A549 (cell line): ENCODE measurements around the gene ULK4. TPM values are rescaled to one million over a fixed set of nuclear protein-coding genes. Genes with fewer than 3 reads are reported as not detected.
A peak's percentile ranks its signal among the peaks of the same experiment; 100 is the strongest.

Experiments
- ATAC-seq, 2 experiments: fragments of 200-7000 bp in 1 of 2; fragments of >200 bp in 1 of 2; cut with Nextera tagmentation in 1 of 2; cut with Tn5 transposase in 1 of 2; 3 replicates each; pipeline versions ENCODE4 v1.8.0 to v1.9.1; 2018 to 2020; ENCODE audit warnings: mild to moderate bottlenecking in 1 of 2, moderate library complexity in 1 of 2
- CTCF ChIA-PET: fragments of 300-600 bp; sonication (Branson Sonifier 250); formaldehyde crosslinking; extraction: SDS; loops from one replicate; lab custom pipeline; 2021; ENCODE audit warnings: antibody characterized with exemption, inconsistent platforms; lab: Yijun Ruan, JAX
- POLR2A ChIA-PET: fragments of 350-600 bp; formaldehyde crosslinking; extraction: SDS; loops from one replicate; lab custom pipeline; 2021; ENCODE audit warnings: antibody characterized with exemption, inconsistent platforms; lab: Yijun Ruan, JAX
- DNase-seq, 2 experiments: peaks; one replicate each; pipeline versions ENCODE4 v3.0.0 to v3.0.0-alpha.2; 2011 to 2016; ENCODE audit warnings: low read depth in 1 of 2, low spot score in 1 of 2
- FAIRE-seq: peaks from 2 replicates; lab custom pipeline; 2011; peaks lifted over from hg19 to GRCh38; lab: Jason Lieb, UNC
- H3K27ac ChIP-seq, 2 experiments: fragments of >200 bp; sonication (Bioruptor Twin); formaldehyde crosslinking; 3 replicates each; pipeline ENCODE4 v1.5.1; 2016 to 2017
- H3K4me1 ChIP-seq: fragments of >200 bp; sonication (Bioruptor Twin); formaldehyde crosslinking; 3 replicates; pipeline ENCODE4 v1.6.1; 2016
- H3K4me2 ChIP-seq: fragments of >200 bp; sonication (Bioruptor Twin); formaldehyde crosslinking; 3 replicates; pipeline ENCODE4 v1.6.1; 2016
- H3K4me3 ChIP-seq: fragments of >200 bp; sonication (Bioruptor Twin); formaldehyde crosslinking; 3 replicates; pipeline ENCODE4 v1.5.1; 2016
- H3K9me3 ChIP-seq: fragments of >200 bp; sonication (Bioruptor Twin); formaldehyde crosslinking; 3 replicates; pipeline ENCODE4 v1.6.1; 2016
- CBX2 ChIP-seq: fragments of 200-600 bp; sonication (generic); IDR thresholded peaks from 2 replicates; pipeline ENCODE4 v1.6.1; 2016; ENCODE audit warnings: low read depth, mild to moderate bottlenecking, borderline replicate concordance
- CBX8 ChIP-seq: fragments of 200-600 bp; sonication (generic); IDR thresholded peaks from 2 replicates; pipeline ENCODE4 v1.6.1; 2016
- CHD2 ChIP-seq: fragments of 150-350 bp; IDR thresholded peaks from 2 replicates; pipeline ENCODE4 v1.6.1; 2014; ENCODE audit warnings: low read length; ENCODE audit not compliant: partially characterized antibody
- EP300 ChIP-seq, 2 experiments: fragments of >200 bp; sonication (Bioruptor Twin); formaldehyde crosslinking; IDR thresholded peaks; 2 replicates in 1 of 2; 3 replicates in 1 of 2; pipeline ENCODE4 v1.6.1; 2016 to 2017
- ESRRA ChIP-seq: fragments of 150-350 bp; IDR thresholded peaks from 2 replicates; pipeline ENCODE4 v1.6.1; 2014; ENCODE audit warnings: mild to moderate bottlenecking, low read length, borderline replicate concordance
- HOXB13 ChIP-seq: fragments of 250-450 bp; sonication (Bioruptor Pico); IDR thresholded peaks from 2 replicates; pipeline ENCODE4 v1.5.0; 2020; ENCODE audit warnings: low read depth, mild to moderate bottlenecking, moderate library complexity
- MAFK ChIP-seq: fragments of 450-650 bp; IDR thresholded peaks from 2 replicates; pipeline ENCODE4 v1.6.1; 2014; ENCODE audit not compliant: partially characterized antibody
- NFE2L2 ChIP-seq: fragments of 150-350 bp; conservative IDR thresholded peaks from 2 replicates; pipeline ENCODE4 v1.6.1; 2014; ENCODE audit warnings: low read length
- PHF8 ChIP-seq: fragments of 200-600 bp; sonication (generic); IDR thresholded peaks from 2 replicates; pipeline ENCODE4 v1.6.1; 2016; ENCODE audit warnings: low read depth, mild to moderate bottlenecking, antibody characterized with exemption, moderate library complexity, borderline replicate concordance
- RAD21 ChIP-seq, 2 experiments: fragments of >200 bp in 1 of 2; sonication (Bioruptor Twin) in 1 of 2; formaldehyde crosslinking in 1 of 2; IDR thresholded peaks in 1 of 2; conservative IDR thresholded peaks in 1 of 2; 2 replicates in 1 of 2; 3 replicates in 1 of 2; pipeline ENCODE4 v1.6.1; 2012 to 2018; ENCODE audit warnings: inconsistent platforms in 1 of 2
- RARB ChIP-seq: fragments of 250-450 bp; sonication (Bioruptor Pico); IDR thresholded peaks from 2 replicates; pipeline ENCODE4 v1.8.0; 2021; ENCODE audit warnings: mild to moderate bottlenecking, moderate library complexity
- RFX5 ChIP-seq: fragments of 450-650 bp; IDR thresholded peaks from 2 replicates; pipeline ENCODE4 v1.7.1; 2014; ENCODE audit warnings: antibody characterized with exemption, mild to moderate bottlenecking, moderate library complexity
- RNF2 ChIP-seq: fragments of 200-600 bp; sonication (generic); IDR thresholded peaks from 2 replicates; pipeline ENCODE4 v1.6.1; 2016; ENCODE audit warnings: low read depth, mild to moderate bottlenecking, antibody characterized with exemption, moderate library complexity, borderline replicate concordance
- SMC3 ChIP-seq: fragments of >200 bp; sonication (Bioruptor Twin); formaldehyde crosslinking; IDR thresholded peaks from 3 replicates; pipeline ENCODE4 v1.6.1; 2018; ENCODE audit warnings: inconsistent platforms
- TFCP2L1 ChIP-seq: fragments of 250-450 bp; sonication (Bioruptor Pico); IDR thresholded peaks from 2 replicates; pipeline ENCODE4 v1.5.0; 2021; ENCODE audit warnings: mild to moderate bottlenecking
- ZFP36 ChIP-seq: fragments of 450-650 bp; IDR thresholded peaks from 2 replicates; pipeline ENCODE4 v1.6.1; 2014; ENCODE audit warnings: borderline replicate concordance; ENCODE audit not compliant: partially characterized antibody
- WGBS: methylation state at CpG from one replicate; pipeline ENCODE4 v1.1.6; 2017; ENCODE audit errors: missing lambda C conversion rate; 5-methylcytosine and 5-hydroxymethylcytosine counted together
- polyA plus RNA-seq, 4 experiments: library from polyadenylated mRNA; depleted of rRNA in 3 of 4; stranded (reverse); fragments of >200 nt; fragmentation: RNase III in 1 of 4; extraction: RNeasy Plus Mini Kit Qiagen cat#74134 plus additional on column Dnase treatment in 1 of 4; gene quantifications; 2 replicates in 3 of 4; 3 replicates in 1 of 4; pipeline ENCODE4 v1.2.3, GENCODE V29; 2011 to 2017
- TF ChIP-seq, protein P1 (sequence below): IDR thresholded peaks from 2 replicates; pipeline ENCODE4 v1.6.1; 2012
- TF ChIP-seq, protein P2 (sequence below): fragments of >200 bp; sonication (Bioruptor Twin); formaldehyde crosslinking; IDR thresholded peaks from 3 replicates; pipeline ENCODE4 v1.5.1; 2016
- TF ChIP-seq, protein P3 (sequence below): fragments of 250-450 bp; sonication (Bioruptor Pico); IDR thresholded peaks from 2 replicates; pipeline ENCODE4 v1.5.0; 2020; ENCODE audit warnings: low read depth, mild to moderate bottlenecking, moderate library complexity
- TF ChIP-seq, protein P4 (sequence below): fragments of >200 bp; sonication (Bioruptor Twin); formaldehyde crosslinking; IDR thresholded peaks from 3 replicates; pipeline ENCODE4 v1.6.1; 2016
- TF ChIP-seq, protein P5 (sequence below): IDR thresholded peaks from 2 replicates; pipeline ENCODE4 v1.6.1; 2012; ENCODE audit warnings: low read depth, borderline replicate concordance

ULK4 gene
- polyA plus RNA-seq, 2 of the 4 experiments (the other 2 are of a cell fraction) = 4.9 to 7.7 TPM

DNA sequence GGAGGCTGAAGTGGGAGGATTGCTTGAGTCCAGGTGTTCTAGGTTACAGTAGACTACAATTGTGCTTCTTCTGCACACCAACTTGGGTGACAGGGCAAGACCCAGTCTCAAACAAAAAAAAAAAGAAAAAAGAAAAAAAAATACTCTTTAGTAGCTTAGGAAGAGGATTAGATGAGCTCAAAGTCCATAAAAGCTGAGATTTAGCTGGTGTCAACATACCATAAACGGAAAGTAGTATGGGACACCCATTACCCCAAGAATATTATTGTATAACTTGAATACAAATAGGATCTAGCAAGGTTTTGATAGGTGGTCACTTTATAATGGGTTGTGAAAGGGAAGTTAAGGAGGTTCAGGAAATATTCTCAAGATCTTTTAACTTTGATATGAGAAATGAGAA is 38.0 kb upstream of the ULK4 start:
- H3K9me3 ChIP-seq = no peaks in the 10 kb centered on the region
- H3K27ac ChIP-seq = no peak overlapping the region
- TF ChIP-seq EP300 (IDR thresholded peaks at IDR 0.05) (no peak), CHD2 (no peak), MAFK (no peak), SMC3 (no peak), CBX8 (no peak), ZFP36 (no peak), NFE2L2 (no peak), RNF2 (no peak), PHF8 (no peak), HOXB13 (no peak), RFX5 (no peak)
- TF ChIP-seq, protein P1, sequence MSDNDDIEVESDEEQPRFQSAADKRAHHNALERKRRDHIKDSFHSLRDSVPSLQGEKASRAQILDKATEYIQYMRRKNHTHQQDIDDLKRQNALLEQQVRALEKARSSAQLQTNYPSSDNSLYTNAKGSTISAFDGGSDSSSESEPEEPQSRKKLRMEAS = no peak
- TF ChIP-seq, protein P2, sequence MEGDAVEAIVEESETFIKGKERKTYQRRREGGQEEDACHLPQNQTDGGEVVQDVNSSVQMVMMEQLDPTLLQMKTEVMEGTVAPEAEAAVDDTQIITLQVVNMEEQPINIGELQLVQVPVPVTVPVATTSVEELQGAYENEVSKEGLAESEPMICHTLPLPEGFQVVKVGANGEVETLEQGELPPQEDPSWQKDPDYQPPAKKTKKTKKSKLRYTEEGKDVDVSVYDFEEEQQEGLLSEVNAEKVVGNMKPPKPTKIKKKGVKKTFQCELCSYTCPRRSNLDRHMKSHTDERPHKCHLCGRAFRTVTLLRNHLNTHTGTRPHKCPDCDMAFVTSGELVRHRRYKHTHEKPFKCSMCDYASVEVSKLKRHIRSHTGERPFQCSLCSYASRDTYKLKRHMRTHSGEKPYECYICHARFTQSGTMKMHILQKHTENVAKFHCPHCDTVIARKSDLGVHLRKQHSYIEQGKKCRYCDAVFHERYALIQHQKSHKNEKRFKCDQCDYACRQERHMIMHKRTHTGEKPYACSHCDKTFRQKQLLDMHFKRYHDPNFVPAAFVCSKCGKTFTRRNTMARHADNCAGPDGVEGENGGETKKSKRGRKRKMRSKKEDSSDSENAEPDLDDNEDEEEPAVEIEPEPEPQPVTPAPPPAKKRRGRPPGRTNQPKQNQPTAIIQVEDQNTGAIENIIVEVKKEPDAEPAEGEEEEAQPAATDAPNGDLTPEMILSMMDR = no peak
- TF ChIP-seq, protein P3, sequence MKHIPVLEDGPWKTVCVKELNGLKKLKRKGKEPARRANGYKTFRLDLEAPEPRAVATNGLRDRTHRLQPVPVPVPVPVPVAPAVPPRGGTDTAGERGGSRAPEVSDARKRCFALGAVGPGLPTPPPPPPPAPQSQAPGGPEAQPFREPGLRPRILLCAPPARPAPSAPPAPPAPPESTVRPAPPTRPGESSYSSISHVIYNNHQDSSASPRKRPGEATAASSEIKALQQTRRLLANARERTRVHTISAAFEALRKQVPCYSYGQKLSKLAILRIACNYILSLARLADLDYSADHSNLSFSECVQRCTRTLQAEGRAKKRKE = no peak
- TF ChIP-seq, protein P4, sequence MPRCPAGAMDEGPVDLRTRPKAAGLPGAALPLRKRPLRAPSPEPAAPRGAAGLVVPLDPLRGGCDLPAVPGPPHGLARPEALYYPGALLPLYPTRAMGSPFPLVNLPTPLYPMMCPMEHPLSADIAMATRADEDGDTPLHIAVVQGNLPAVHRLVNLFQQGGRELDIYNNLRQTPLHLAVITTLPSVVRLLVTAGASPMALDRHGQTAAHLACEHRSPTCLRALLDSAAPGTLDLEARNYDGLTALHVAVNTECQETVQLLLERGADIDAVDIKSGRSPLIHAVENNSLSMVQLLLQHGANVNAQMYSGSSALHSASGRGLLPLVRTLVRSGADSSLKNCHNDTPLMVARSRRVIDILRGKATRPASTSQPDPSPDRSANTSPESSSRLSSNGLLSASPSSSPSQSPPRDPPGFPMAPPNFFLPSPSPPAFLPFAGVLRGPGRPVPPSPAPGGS = no peak
- TF ChIP-seq, all 56 proteins: peak for 0
- Histone ChIP-seq H3K4me1 (no peaks in the 10 kb centered on the region), H3K4me2 (no peak overlapping the region), H3K4me3 (no peak overlapping the region)
- WGBS = 19% methylated on average over 1 of the region's 1 CpG
- FAIRE-seq (no peak), DNase-seq (no peak), ATAC-seq (no peak)
- ChIA-PET CTCF (interaction anchor here (3.1 kb wide), 1 partner anchor 100 kb away, joined by 14 read pairs; no protein-coding TSS in a partner anchor), POLR2A (no interaction called here)

DNA sequence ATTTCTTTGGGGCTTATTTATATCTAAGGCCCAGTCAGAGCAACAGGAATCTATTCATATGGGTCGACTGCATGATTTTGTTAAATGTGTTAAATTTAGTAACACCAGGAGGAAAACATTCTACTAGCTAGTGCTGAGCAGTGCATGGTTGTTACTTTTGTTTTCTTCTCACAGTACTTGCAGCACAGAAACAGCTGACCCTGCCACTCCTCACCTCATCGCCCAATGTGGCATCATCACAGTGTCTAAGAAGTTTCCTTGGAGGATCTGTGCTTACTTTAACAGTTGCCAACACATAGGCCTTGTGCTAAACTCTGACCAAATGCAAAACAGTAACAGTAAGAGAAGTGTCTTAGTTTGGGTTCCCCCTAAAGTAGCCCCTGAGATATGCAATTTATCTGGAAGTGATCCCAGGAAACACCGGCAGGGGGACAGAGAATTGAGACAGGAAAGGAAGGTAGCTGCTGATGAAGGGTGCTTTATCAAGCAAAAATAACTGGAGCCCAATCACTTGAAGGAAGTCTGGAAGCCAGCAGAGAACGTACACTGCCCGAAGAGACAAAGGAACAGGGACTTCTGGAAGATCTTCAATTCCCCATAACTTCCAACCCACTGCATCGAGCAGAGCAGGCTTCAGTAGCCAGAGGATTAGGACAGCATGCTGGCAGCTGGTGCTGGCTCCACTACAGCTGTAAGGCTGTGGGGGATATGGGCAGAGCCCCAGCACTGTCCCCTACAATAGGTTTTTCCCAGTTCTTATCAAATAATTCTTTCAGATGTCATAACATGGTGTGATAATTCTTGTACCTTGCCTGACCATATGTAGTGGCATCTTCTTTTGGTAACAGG is 36.0 kb upstream of the ULK4 start:
- Histone ChIP-seq H3K27ac (no peak overlapping the region), H3K4me1 (no peaks in the 10 kb centered on the region), H3K4me2 (no peak overlapping the region), H3K9me3 (no peaks in the 10 kb centered on the region), H3K4me3 (no peak overlapping the region)
- FAIRE-seq = no peak
- ChIA-PET CTCF (interaction anchor here (0.6 to 3.1 kb wide), 5 partner anchors 19 to 113 kb away, joined by 3 to 14 read pairs (median 3); no protein-coding TSS in a partner anchor), POLR2A (interaction anchor here (0.7 kb wide), 1 partner anchor 40 kb away, joined by 3 read pairs; no protein-coding TSS in a partner anchor)
- 79% methylated on average over 6 of the region's 6 CpGs for WGBS
- peak; percentile 56 to 75; a peak in 4 of 6 replicates for ATAC-seq
- no peak for DNase-seq
- TF ChIP-seq RAD21 (conservative IDR thresholded peaks at IDR 0.05 in 1 of 2, IDR thresholded peaks at IDR 0.05 in 1 of 2) = peak in 1 of 2 experiments; percentile 14; a peak in 1 of 5 replicates
- TF ChIP-seq TFCP2L1 = no peak
- no peak for TF ChIP-seq ESRRA
- TF ChIP-seq, protein P5, sequence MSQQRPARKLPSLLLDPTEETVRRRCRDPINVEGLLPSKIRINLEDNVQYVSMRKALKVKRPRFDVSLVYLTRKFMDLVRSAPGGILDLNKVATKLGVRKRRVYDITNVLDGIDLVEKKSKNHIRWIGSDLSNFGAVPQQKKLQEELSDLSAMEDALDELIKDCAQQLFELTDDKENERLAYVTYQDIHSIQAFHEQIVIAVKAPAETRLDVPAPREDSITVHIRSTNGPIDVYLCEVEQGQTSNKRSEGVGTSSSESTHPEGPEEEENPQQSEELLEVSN = no peak
- TF ChIP-seq CBX2 = no peak
- no peak for TF ChIP-seq EP300 (IDR thresholded peaks at IDR 0.05)
- TF ChIP-seq RARB (CRISPR knock-in tag) = no peak
- TF ChIP-seq, all 56 proteins: peak for 1
